Dedifferentiated amniotic fluid mesenchymal stem cell (primary cell): ENCODE measurements around the gene TEX26.
"Not testable (repeated sequence)": the region's sequence is repeated elsewhere in the genome, so short reads cannot be mapped to it uniquely, and the experiment has no call there.

Experiments
- DNase-seq: peaks from one replicate; pipeline ENCODE4 v3.0.0-alpha.2; 2016; ENCODE audit errors: extremely low spot score

The TEX26 gene

GRCh38 chr13:30918662-30919405 is 13.6 kb upstream of the TEX26 start:
- no peak for DNase-seq

DNA sequence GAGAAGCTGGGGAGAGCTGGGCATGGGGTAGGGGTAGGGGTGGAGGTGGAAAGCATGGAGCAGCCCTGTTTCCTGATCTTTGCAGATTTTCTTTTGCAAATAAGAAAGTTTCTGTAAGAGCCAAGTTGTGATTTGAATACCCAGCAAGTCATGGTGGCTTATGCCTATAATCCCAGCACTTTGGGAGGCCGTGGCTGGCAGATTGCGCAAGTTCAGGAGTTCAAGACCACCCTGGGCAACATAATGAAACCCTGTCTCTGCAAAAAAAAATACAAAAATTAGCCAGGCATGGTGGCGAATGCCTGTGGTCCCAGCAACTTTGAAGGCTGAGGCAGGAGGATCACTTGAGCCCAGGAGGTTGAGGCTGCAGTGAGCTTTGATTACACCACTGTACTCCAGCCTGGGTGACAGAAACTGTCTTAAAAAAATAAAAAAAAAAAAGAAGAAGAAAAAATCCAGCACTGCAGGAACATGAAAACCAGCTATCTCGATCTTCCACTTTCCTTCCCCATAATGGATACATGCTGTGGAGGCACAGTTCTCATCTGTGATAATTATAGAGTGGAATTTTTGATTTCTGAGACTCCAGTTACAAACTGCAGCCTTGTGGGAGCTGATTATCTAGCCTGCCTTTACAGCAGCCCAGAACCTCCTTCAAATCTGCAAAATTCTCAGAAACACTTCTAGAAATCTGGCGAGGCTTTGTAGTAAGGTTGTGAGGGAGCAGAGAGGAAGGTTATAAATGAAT is 12.1 kb upstream of the TEX26 start:
- DNase-seq = no peak

- no peak for DNase-seq
These were observed 9.0 kb upstream of the TEX26 start for GRCh38 chr13:30923418-30923817.

GRCh38 chr13:30924721-30925120 is 7.7 kb upstream of the TEX26 start:
- DNase-seq = no peak

- DNase-seq = no peak
These were observed 7.0 kb upstream of the TEX26 start for GRCh38 chr13:30925429-30925828.

DNA sequence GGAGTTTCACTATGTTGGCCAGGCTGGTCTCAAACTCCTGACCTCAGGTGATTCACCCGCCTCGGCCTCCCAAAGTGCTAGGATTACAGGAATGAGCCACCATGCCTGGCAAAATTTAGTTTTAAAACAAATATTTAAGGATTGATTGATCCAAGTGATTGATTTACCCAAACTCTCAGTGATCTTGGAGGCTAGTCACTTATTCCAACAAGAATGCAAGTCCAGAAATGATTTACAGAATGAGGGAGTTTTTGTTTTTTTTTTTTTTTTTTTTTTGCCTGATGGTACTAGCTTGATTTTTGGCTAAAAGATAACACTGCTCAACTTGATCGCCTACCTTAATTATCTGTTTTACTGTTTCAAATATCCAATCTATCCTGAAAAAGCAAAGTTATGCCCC is 5.7 kb upstream of the TEX26 start:
- DNase-seq = no peak

DNA sequence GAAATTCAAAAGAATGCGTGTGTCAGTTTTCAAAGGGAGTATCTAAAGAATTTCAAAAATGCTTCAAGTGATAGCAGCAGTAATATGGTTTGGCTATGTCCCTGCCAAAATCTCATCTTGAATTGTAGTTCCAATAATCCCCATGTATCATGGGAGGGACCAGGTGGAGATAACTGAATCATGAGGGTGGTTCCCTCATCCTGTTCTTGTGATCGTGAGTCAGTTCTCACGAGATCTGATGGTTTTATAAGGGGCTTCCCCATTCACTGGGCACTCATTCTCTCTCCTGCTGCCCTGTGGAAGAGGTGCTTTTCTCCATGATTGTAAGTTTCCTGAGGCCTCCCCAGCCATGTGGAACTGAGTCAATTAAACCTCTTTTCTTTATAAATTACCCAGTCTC is 5.3 kb upstream of the TEX26 start:
- DNase-seq = not testable (repeated sequence)

DNA sequence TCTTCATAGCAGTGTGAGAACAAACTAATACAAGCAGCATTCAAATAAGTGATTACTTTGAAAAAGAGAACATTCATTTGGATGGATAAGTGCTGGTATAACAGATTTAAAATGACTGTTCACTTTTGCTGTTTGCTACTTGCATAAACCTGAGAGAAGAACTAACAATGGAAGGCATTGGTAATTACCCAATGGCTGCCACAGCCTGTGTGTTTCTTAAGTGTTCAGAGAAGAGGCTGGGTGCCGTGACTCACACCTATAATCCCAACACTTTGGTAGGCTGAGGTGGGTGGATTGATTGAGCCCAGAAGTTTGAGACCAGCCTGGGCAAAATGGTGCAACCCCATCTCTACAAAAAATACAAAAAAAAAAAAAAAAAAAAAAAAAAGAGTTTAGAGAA is 4.9 kb upstream of the TEX26 start:
- no peak for DNase-seq

DNA sequence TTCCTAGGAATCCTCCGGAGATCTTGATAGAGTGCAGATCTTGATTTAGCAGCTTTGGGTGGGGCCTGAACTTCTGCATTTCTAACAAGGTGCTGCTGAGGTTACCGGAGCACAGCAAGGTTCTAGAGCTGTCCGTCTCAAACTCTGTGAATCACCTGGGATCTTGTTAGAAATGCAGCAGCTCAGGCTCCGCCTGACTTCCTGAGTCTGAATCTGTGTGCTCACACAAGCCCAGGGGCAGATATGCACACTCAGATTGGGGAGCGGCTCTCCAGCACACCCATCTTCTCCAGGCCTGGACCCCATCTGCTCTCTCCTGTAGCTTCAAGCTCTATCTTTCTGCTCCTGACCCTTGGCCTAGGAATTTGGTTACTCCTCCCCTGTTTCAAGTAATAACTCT is 3.5 kb upstream of the TEX26 start:
- DNase-seq = no peak

GRCh38 chr13:30933354-30933670 is 856 bp downstream of the TEX26 start:
- no peak for DNase-seq

DNA sequence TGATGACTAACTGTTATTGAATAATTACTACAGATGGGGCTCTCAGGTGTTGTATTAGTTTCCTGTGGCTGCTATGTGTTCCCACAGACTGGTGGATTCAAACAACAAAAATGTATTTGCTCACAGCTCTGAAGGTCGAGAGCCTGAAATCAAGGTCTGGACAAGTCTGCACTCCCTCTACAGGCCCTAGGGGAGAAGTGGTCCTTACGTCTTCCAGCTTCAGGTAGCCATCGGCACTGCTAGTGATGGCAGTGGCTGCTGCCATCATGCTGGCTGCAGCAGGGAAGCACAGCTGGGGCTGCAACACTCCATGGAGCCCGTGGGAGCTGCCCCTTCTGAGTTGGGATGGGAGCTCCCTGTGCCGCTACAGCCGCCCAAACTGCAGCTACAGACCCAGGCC is 1.9 kb downstream of the TEX26 start:
- no peak for DNase-seq

- no peak for DNase-seq
These were observed 2.3 kb downstream of the TEX26 start for GRCh38 chr13:30934803-30935202.

GRCh38 chr13:30936971-30937370 is 4.5 kb downstream of the TEX26 start:
- DNase-seq = no peak

- DNase-seq = no peak
These were observed 11.4 kb downstream of the TEX26 start for GRCh38 chr13:30943881-30944280.

- no peak for DNase-seq
These were observed 24.9 kb downstream of the TEX26 start for GRCh38 chr13:30957258-30957943.

GRCh38 chr13:30959678-30960077 is 27.2 kb downstream of the TEX26 start:
- no peak for DNase-seq

- peak; percentile 26 for DNase-seq
These were observed 31.3 kb downstream of the TEX26 start for GRCh38 chr13:30963791-30964190.

GRCh38 chr13:30965380-30965779 is 32.9 kb downstream of the TEX26 start:
- DNase-seq = no peak

GRCh38 chr13:30966101-30966500 is 33.6 kb downstream of the TEX26 start:
- DNase-seq = no peak

GRCh38 chr13:30968846-30969245 is 36.4 kb downstream of the TEX26 start:
- peak; percentile 53 for DNase-seq

GRCh38 chr13:30971575-30971974 is 39.1 kb downstream of the TEX26 start:
- DNase-seq = no peak

GRCh38 chr13:30972888-30973377 is 40.5 kb downstream of the TEX26 start:
- no peak for DNase-seq

DNA sequence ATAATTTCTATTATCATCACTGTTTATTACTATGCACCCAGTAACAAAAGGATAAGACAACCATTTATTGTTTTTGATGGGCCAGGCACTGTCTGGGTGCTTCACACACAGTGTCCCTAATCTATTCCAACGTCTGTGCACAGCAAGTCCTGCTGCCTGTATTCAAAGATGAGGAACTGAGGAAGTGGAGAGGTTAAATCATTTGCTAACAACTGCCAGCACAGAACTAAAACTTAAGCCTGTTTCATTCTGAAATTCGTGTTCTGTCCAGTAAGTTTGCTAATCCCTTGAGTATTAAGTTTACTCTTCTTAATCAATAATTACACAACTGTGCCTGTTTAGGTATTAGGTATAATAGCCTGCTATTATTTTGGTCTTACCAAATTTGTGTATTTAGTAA is 41.9 kb downstream of the TEX26 start:
- DNase-seq = no peak
